ENCODE results near the gene TMEM121. TPM values are rescaled to one million over a fixed set of nuclear protein-coding genes. Genes with fewer than 3 reads are reported as not detected.

Gene TMEM121
- total and polyA plus RNA-seq, 2 of the 4 experiments (the other 2 are of a cell fraction), result 2.7 to 6.3 TPM

GRCh38 chr14:105527381-105527825 is 1.0 kb downstream of the TMEM121 start:
- no TSS peak for BruUV-seq (replicated peaks)

More at GRCh38 chr14:105527381-105527825, 1.0 kb downstream of the TMEM121 start:
- POLR2A ChIA-PET (ENCODE audit: unreplicated experiment), result no interaction called here
- H4K8ac ChIP-seq (ENCODE audit: low read depth in 2 of 2, low read length in 2 of 2), result peak overlapping the region in 1 of 2 experiments; percentile 88; a peak in 1 of 4 replicates
- H3K4me1 ChIP-seq (ENCODE audit: control insufficient read depth, insufficient read depth, low read length), result peaks cover 9% of the 10 kb centered on the region; the same call in 1 of the 2 replicates
- CTCF ChIA-PET, result no interaction called here
- no peak overlapping the region for H3K56ac ChIP-seq (ENCODE audit: extremely low read depth, insufficient read depth, low read length)
- no peak overlapping the region; the same call in 1 of the 2 replicates for H2AK5ac ChIP-seq (ENCODE audit: low read depth, low read length)
- peak overlapping the region; percentile 85 for H2AK9ac ChIP-seq (replicated peaks; ENCODE audit: low read depth, low read length, poor library complexity)
- H3K4me3 ChIP-seq (ENCODE audit: insufficient read depth, low read depth, low read length), result peak overlapping the region; percentile 57
- no peak overlapping the region for H3K9ac ChIP-seq (ENCODE audit: low read depth, low read length)
- ATAC-seq (ENCODE audit: low read depth) (no peak), DNase-seq (no peak)
- H3K23ac ChIP-seq (ENCODE audit: low read depth, low read length), result no peak overlapping the region
- no peak overlapping the region for H3K27ac ChIP-seq (ENCODE audit: insufficient read depth, low read length)
- TF ChIP-seq RFX5 (IDR thresholded peaks at IDR 0.05; ENCODE audit: low read depth, low read length), result no peak
- no peak for TF ChIP-seq BHLHE40 (IDR thresholded peaks at IDR 0.05; ENCODE audit: low read depth, low read length)
- no peak for TF ChIP-seq FOS (IDR thresholded peaks at IDR 0.05; ENCODE audit: low read depth, low read length)
- no peak for TF ChIP-seq ELK1 (IDR thresholded peaks at IDR 0.05; ENCODE audit: borderline replicate concordance, low read depth, low read length)
- no peak for TF ChIP-seq CTCF (conservative IDR thresholded peaks at IDR 0.05; ENCODE audit: low read depth, low read length)
- TF ChIP-seq CHD1 (IDR thresholded peaks at IDR 0.05; ENCODE audit: low read depth, low read length), result no peak
- TF ChIP-seq RCOR1 (IDR thresholded peaks at IDR 0.05; ENCODE audit: insufficient replicate concordance, low read length), result no peak
- TF ChIP-seq MXI1 (IDR thresholded peaks at IDR 0.05; ENCODE audit: borderline replicate concordance, low read depth, low read length), result no peak
- no peak for TF ChIP-seq NFE2L2 (IDR thresholded peaks at IDR 0.05; ENCODE audit: low read depth, low read length)
- no peak for TF ChIP-seq SMC3 (IDR thresholded peaks at IDR 0.05; ENCODE audit: low read depth, low read length)
- no peak for TF ChIP-seq MAZ (IDR thresholded peaks at IDR 0.05; ENCODE audit: borderline replicate concordance, low read depth, low read length)
- no peaks in the 10 kb centered on the region for H3K36me3 ChIP-seq (ENCODE audit: control insufficient read depth, insufficient read depth, low read length)
- no peaks in the 10 kb centered on the region for H3K9me3 ChIP-seq (ENCODE audit: control insufficient read depth, insufficient read depth, low read length)
- H4K91ac ChIP-seq (ENCODE audit: insufficient read depth, low read depth, low read length), result no peak overlapping the region
- no peak overlapping the region for H3K18ac ChIP-seq (ENCODE audit: low read depth, low read length)
- no peak overlapping the region for H2BK20ac ChIP-seq (ENCODE audit: low read depth, low read length)
- no peaks in the 10 kb centered on the region for H3K9me1 ChIP-seq (ENCODE audit: insufficient read depth, low read length)
- H2AFZ ChIP-seq (replicated peaks; ENCODE audit: low read length, poor library complexity), result peak overlapping the region; percentile 96
- 0 out of 2 replicates have a peak overlapping the region, but pooled peaks have one; percentile 3 for H3K14ac ChIP-seq (replicated peaks; ENCODE audit: low read depth, low read length)
- no peak overlapping the region for H3K4ac ChIP-seq (ENCODE audit: low read depth, low read length)
- intact Hi-C loops (cut with micrococcal nuclease) (loop anchor here (5.0 kb wide), 1 partner anchor 35 kb away; the partner anchor contains the start of gene TEDC1), in situ Hi-C loops (cut with MboI; ENCODE audit: low sequenced_read_pairs) (no loop called here), dilution Hi-C loops (cut with HindIII; ENCODE audit: low sequenced_read_pairs, unreplicated experiment) (no loop called here)
- no peaks in the 10 kb centered on the region for H3K79me1 ChIP-seq (ENCODE audit: low read depth in 1 of 2, low read length in 2 of 2)
- H4K20me1 ChIP-seq (ENCODE audit: insufficient read depth, low read length), result 0 out of 2 replicates have a peak, but pooled peaks cover 3% of the 10 kb centered on the region
- no peaks in the 10 kb centered on the region; the same call in 1 of the 2 replicates for H3K27me3 ChIP-seq (ENCODE audit: control insufficient read depth, insufficient read depth, low read length)
- H3K4me2 ChIP-seq (ENCODE audit: low read depth, low read length), result peak overlapping the region; percentile 83
- H2BK120ac ChIP-seq (ENCODE audit: low read depth, low read length), result no peak overlapping the region
- H2BK15ac ChIP-seq (ENCODE audit: low read depth, low read length), result no peak overlapping the region
- no peak overlapping the region for H2BK5ac ChIP-seq (ENCODE audit: low read depth, low read length, poor library complexity, severe bottlenecking)
- WGBS, 2 experiments (ENCODE audit: extremely low coverage in 2 of 2, insufficient read length in 1 of 2), result 38% methylated on average over 20 of the region's 23 CpGs; no CpG with 5 or more reads in 1 of the 2 experiments
- no peak overlapping the region for H4K5ac ChIP-seq (ENCODE audit: low read depth, low read length)

Measured in IMR-90 (cell line).